Neural crest cell (in vitro differentiated cells): Measurements from ENCODE around the gene PKP3. TPM values are rescaled to one million over a fixed set of nuclear protein-coding genes. Genes with fewer than 3 reads are reported as not detected.

Experiments
- DNase-seq: peaks from one replicate; pipeline ENCODE4 v3.0.0; 2021; ENCODE audit warnings: low read depth, mixed read lengths, low spot score
- H3K27ac Mint-ChIP-seq: one replicate; pipeline ENCODE4 v1.8.0; 2021; ENCODE audit warnings: mild to moderate bottlenecking, mixed read lengths; ENCODE audit not compliant: unreplicated experiment
- H3K27me3 Mint-ChIP-seq: 2 replicates; pipeline ENCODE4 v1.8.0; 2021; ENCODE audit warnings: low read depth, mild to moderate bottlenecking, mixed read lengths
- H3K36me3 Mint-ChIP-seq: 2 replicates; pipeline ENCODE4 v1.8.0; 2021; ENCODE audit warnings: low read depth, mild to moderate bottlenecking, mixed read lengths
- H3K4me1 Mint-ChIP-seq: 2 replicates; pipeline ENCODE4 v1.8.0; 2021; ENCODE audit warnings: mixed read lengths
- H3K4me3 Mint-ChIP-seq: one replicate; pipeline ENCODE4 v1.8.0; 2021; ENCODE audit warnings: mild to moderate bottlenecking, mixed read lengths
- H3K9me3 Mint-ChIP-seq: 2 replicates; pipeline ENCODE4 v1.8.0; 2021; ENCODE audit warnings: mixed read lengths
- CTCF ChIP-seq: fragments of 200-600 bp; sonication (generic); conservative IDR thresholded peaks from 2 replicates; pipeline ENCODE4 v1.5.0; 2021; ENCODE audit warnings: antibody characterized with exemption, mild to moderate bottlenecking
- total RNA-seq: library from RNA; stranded (reverse); gene quantifications from 2 replicates; pipeline ENCODE4 v1.2.1, GENCODE V29; 2021

The PKP3 gene
- total RNA-seq, 1 donor from 2014 or later, result 0.42 TPM

- Mint-ChIP-seq H3K27ac (no peak within 1 kb of the TSS), H3K4me1 (peaks cover 7% of the 10 kb centered on the region), H3K4me3 (no peak within 1 kb of the TSS), H3K36me3 (no peaks in the 10 kb centered on the region), H3K27me3 (peaks cover 2% of the 10 kb centered on the region), H3K9me3 (no peaks in the 10 kb centered on the region)
- DNase-seq, result no peak
- TF ChIP-seq CTCF, result no peak
Observed at GRCh38 chr11:441418-442274, 47.6 kb downstream of the PKP3 start, which contains the start of gene ANO9. Gene ANO9, minus strand, starts transcription at chr11:442011. Its CDS starts 85 bp downstream, at chr11:441926.

GRCh38 chr11:442611-443081 lies 48.6 kb downstream of the PKP3 start:
- TF ChIP-seq CTCF, result no peak
- H3K4me3 Mint-ChIP-seq, result no peak overlapping the region
- no peaks in the 10 kb centered on the region for H3K36me3 Mint-ChIP-seq
- peaks cover 7% of the 10 kb centered on the region for H3K4me1 Mint-ChIP-seq
- peaks cover 2% of the 10 kb centered on the region for H3K27me3 Mint-ChIP-seq
- no peak overlapping the region for H3K27ac Mint-ChIP-seq
- DNase-seq, result no peak
- H3K9me3 Mint-ChIP-seq, result no peaks in the 10 kb centered on the region

- no peak overlapping the region for H3K4me3 Mint-ChIP-seq
- no peak overlapping the region for H3K27ac Mint-ChIP-seq
- H3K9me3 Mint-ChIP-seq, result no peaks in the 10 kb centered on the region
Observed at GRCh38 chr11:443542-444199, 49.7 kb downstream of the PKP3 start.

GRCh38 chr11:444396-445144 lies 50.6 kb downstream of the PKP3 start:
- peaks cover 12% of the 10 kb centered on the region for H3K4me1 Mint-ChIP-seq
- no peak overlapping the region for H3K4me3 Mint-ChIP-seq
- no peaks in the 10 kb centered on the region for H3K36me3 Mint-ChIP-seq
- TF ChIP-seq CTCF, result no peak
- DNase-seq, result no peak
- H3K9me3 Mint-ChIP-seq, result no peaks in the 10 kb centered on the region
- peaks cover 2% of the 10 kb centered on the region for H3K27me3 Mint-ChIP-seq
- H3K27ac Mint-ChIP-seq, result no peak overlapping the region

More at GRCh38 chr11:443542-444199, 49.7 kb downstream of the PKP3 start:
- H3K36me3 Mint-ChIP-seq, result no peaks in the 10 kb centered on the region
- H3K4me1 Mint-ChIP-seq, result peaks cover 9% of the 10 kb centered on the region
- DNase-seq, result no peak
- TF ChIP-seq CTCF, result no peak
- H3K27me3 Mint-ChIP-seq, result peaks cover 2% of the 10 kb centered on the region
